H9 (cell line): ENCODE measurements around the gene KLC1. TPM values are rescaled to one million over a fixed set of nuclear protein-coding genes. Genes with fewer than 3 reads are reported as not detected.

Experiments
- DNase-seq: peaks from one replicate; pipeline ENCODE4 v3.0.0-alpha.2; 2017
- H2AFZ ChIP-seq: one replicate; pipeline ENCODE4 v1.6.1; 2013; ENCODE audit warnings: mild to moderate bottlenecking, low read length, control low read depth, moderate library complexity
- H2AK5ac ChIP-seq: 2 replicates; pipeline ENCODE4 v1.6.1; 2013; ENCODE audit warnings: low read length, control low read depth, mixed read lengths; ENCODE audit not compliant: insufficient read length
- H2BK120ac ChIP-seq: one replicate; pipeline ENCODE4 v1.6.1; 2013; ENCODE audit warnings: low read depth, mild to moderate bottlenecking, low read length, control low read depth, inconsistent platforms; ENCODE audit not compliant: poor library complexity, severe bottlenecking
- H2BK12ac ChIP-seq: 2 replicates; pipeline ENCODE4 v1.6.1; 2013; ENCODE audit warnings: low read length, control low read depth, mixed read lengths, low read depth; ENCODE audit not compliant: insufficient read length
- H2BK15ac ChIP-seq: 2 replicates; pipeline ENCODE4 v1.6.1; 2013; ENCODE audit warnings: low read depth, low read length, control low read depth
- H2BK20ac ChIP-seq: one replicate; pipeline ENCODE4 v1.6.1; 2013; ENCODE audit warnings: low read depth, mild to moderate bottlenecking, low read length, control low read depth, inconsistent platforms; ENCODE audit not compliant: poor library complexity, severe bottlenecking
- H2BK5ac ChIP-seq: 2 replicates; pipeline ENCODE4 v1.6.1; 2013; ENCODE audit warnings: low read length, control low read depth, mixed read lengths; ENCODE audit not compliant: insufficient read length
- H3K14ac ChIP-seq: 2 replicates; pipeline ENCODE4 v1.6.1; 2013; ENCODE audit warnings: low read length, control low read depth; ENCODE audit not compliant: insufficient read depth
- H3K18ac ChIP-seq: 2 replicates; pipeline ENCODE4 v1.6.1; 2013; ENCODE audit warnings: low read depth, mild to moderate bottlenecking, mixed read lengths, low read length, control low read depth; ENCODE audit not compliant: insufficient read length
- H3K23ac ChIP-seq: 2 replicates; pipeline ENCODE4 v1.6.1; 2013; ENCODE audit warnings: low read length, control low read depth, mixed read lengths, low read depth; ENCODE audit not compliant: insufficient read length
- H3K23me2 ChIP-seq: 2 replicates; pipeline ENCODE4 v1.6.1; 2013; ENCODE audit warnings: low read depth, mild to moderate bottlenecking, mixed read lengths, low read length, control low read depth; ENCODE audit not compliant: insufficient read length, poor library complexity, severe bottlenecking
- H3K27ac ChIP-seq: 2 replicates; pipeline ENCODE4 v1.5.1; 2013; ENCODE audit warnings: low read length, control low read depth, mixed read lengths, low read depth; ENCODE audit not compliant: insufficient read length
- H3K27me3 ChIP-seq: 2 replicates; pipeline ENCODE4 v1.6.1; 2013; ENCODE audit warnings: low read length, control low read depth, inconsistent platforms; ENCODE audit not compliant: insufficient read depth
- H3K4ac ChIP-seq: 2 replicates; pipeline ENCODE4 v1.6.1; 2013; ENCODE audit warnings: low read depth, mild to moderate bottlenecking, control low read depth, inconsistent platforms, low read length, moderate library complexity
- H3K4me1 ChIP-seq: 2 replicates; pipeline ENCODE4 v1.6.1; 2013; ENCODE audit warnings: low read length, control low read depth, inconsistent platforms; ENCODE audit not compliant: insufficient read depth
- H3K4me2 ChIP-seq: 2 replicates; pipeline ENCODE4 v1.6.1; 2013; ENCODE audit warnings: low read length, control low read depth, mixed read lengths; ENCODE audit not compliant: insufficient read length, insufficient read depth
- H3K56ac ChIP-seq: 2 replicates; pipeline ENCODE4 v1.6.1; 2013; ENCODE audit warnings: low read depth, mild to moderate bottlenecking, mixed read lengths, low read length, control low read depth; ENCODE audit not compliant: insufficient read length
- H3K79me1 ChIP-seq: 2 replicates; pipeline ENCODE4 v1.6.1; 2013; ENCODE audit warnings: low read depth, mild to moderate bottlenecking, moderate library complexity, low read length, control low read depth, inconsistent platforms; ENCODE audit not compliant: insufficient read depth, poor library complexity, severe bottlenecking
- H3K79me2 ChIP-seq: 2 replicates; pipeline ENCODE4 v1.6.1; 2013; ENCODE audit warnings: low read length, control low read depth, inconsistent platforms; ENCODE audit not compliant: insufficient read depth
- H3K9ac ChIP-seq: 2 replicates; pipeline ENCODE4 v1.6.1; 2013; ENCODE audit warnings: low read length, control low read depth, mixed read lengths; ENCODE audit not compliant: insufficient read length; ENCODE audit errors: extremely low read depth
- H3K9me3 ChIP-seq: one replicate; pipeline ENCODE4 v1.6.1; 2013; ENCODE audit warnings: low read depth, low read length, inconsistent platforms; ENCODE audit not compliant: control insufficient read depth
- H3T11ph ChIP-seq: one replicate; pipeline ENCODE4 v1.6.1; 2013; ENCODE audit warnings: mild to moderate bottlenecking, low read length, control low read depth, inconsistent platforms
- H4K20me1 ChIP-seq: one replicate; pipeline ENCODE4 v1.6.1; 2013; ENCODE audit not compliant: control insufficient read depth, insufficient read length, insufficient read depth
- H4K5ac ChIP-seq: 2 replicates; pipeline ENCODE4 v1.6.1; 2013; ENCODE audit warnings: low read depth, mild to moderate bottlenecking, mixed read lengths, low read length, control low read depth; ENCODE audit not compliant: insufficient read length
- H4K8ac ChIP-seq: replicated peaks from 2 replicates; pipeline ENCODE4 v1.6.1; 2013; ENCODE audit warnings: low read length, control low read depth, mixed read lengths, low read depth; ENCODE audit not compliant: insufficient read length
- H4K91ac ChIP-seq: 2 replicates; pipeline ENCODE4 v1.6.1; 2013; ENCODE audit warnings: low read depth, mild to moderate bottlenecking, moderate library complexity, mixed read lengths, low read length, control low read depth; ENCODE audit not compliant: insufficient read length
- H3K27ac Mint-ChIP-seq, 3 experiments: 2 replicates in 2 of 3; 3 replicates in 1 of 3; pipeline ENCODE4 v1.8.0; 2020 to 2021; ENCODE audit warnings: mixed read lengths in 3 of 3, mild to moderate bottlenecking in 1 of 3, moderate library complexity in 1 of 3
- H3K27me3 Mint-ChIP-seq: 2 replicates; pipeline ENCODE4 v1.8.0; 2021; ENCODE audit warnings: low read depth, mild to moderate bottlenecking, moderate library complexity, mixed read lengths
- H3K36me3 Mint-ChIP-seq, 3 experiments: 2 replicates in 2 of 3; 3 replicates in 1 of 3; pipeline ENCODE4 v1.8.0; 2020 to 2021; ENCODE audit warnings: low read depth in 3 of 3, mixed read lengths in 3 of 3; ENCODE audit not compliant: insufficient read depth in 1 of 3
- H3K4me1 Mint-ChIP-seq, 2 experiments: 2 replicates each; pipeline ENCODE4 v1.8.0; 2020; ENCODE audit warnings: mixed read lengths in 2 of 2
- H3K4me3 Mint-ChIP-seq, 2 experiments: 2 replicates in 1 of 2; 3 replicates in 1 of 2; pipeline ENCODE4 v1.8.0; 2020 to 2021; ENCODE audit warnings: mild to moderate bottlenecking in 2 of 2, mixed read lengths in 2 of 2, moderate library complexity in 1 of 2
- H3K9me3 Mint-ChIP-seq, 2 experiments: 2 replicates in 1 of 2; 3 replicates in 1 of 2; pipeline ENCODE4 v1.8.0; 2020; ENCODE audit warnings: mild to moderate bottlenecking in 2 of 2, mixed read lengths in 2 of 2, moderate library complexity in 1 of 2
- CTCF ChIP-seq: fragments of 200-600 bp; sonication (generic); conservative IDR thresholded peaks from 3 replicates; pipeline ENCODE4 v1.8.0; 2021; ENCODE audit warnings: antibody characterized with exemption, mild to moderate bottlenecking
- WGBS: extraction: QIAGEN DNeasy Blood & Tissue Kit; methylation state at CpG from one replicate; pipeline ENCODE4 v1.1.7; 2013; ENCODE audit warnings: missing lambda C conversion rate, low lambda C conversion rate, mixed read lengths; ENCODE audit not compliant: insufficient read length; ENCODE audit errors: extremely low coverage; 5-methylcytosine and 5-hydroxymethylcytosine counted together
- total RNA-seq: library from RNA; stranded (reverse); gene quantifications from 2 replicates; pipeline ENCODE4 v1.2.1, GENCODE V29; 2021

KLC1 gene
- total RNA-seq, 1 experiment from 2014 or later, result 143 TPM

- no peak for TF ChIP-seq CTCF
- H2BK15ac ChIP-seq, result no peak overlapping the region
- no peak overlapping the region for H3K27ac ChIP-seq
- H3K18ac ChIP-seq, result no peak overlapping the region
- no peak overlapping the region for H3K4me2 ChIP-seq
- no peak overlapping the region for H3K4ac ChIP-seq
- no peak overlapping the region for H3K27ac Mint-ChIP-seq
- no peaks in the 10 kb centered on the region for H3K79me1 ChIP-seq
- no CpG with 5 or more reads among the region's 5 CpGs for WGBS
- no peaks in the 10 kb centered on the region for H3K23me2 ChIP-seq
- H4K8ac ChIP-seq, result no peak overlapping the region
- no peaks in the 10 kb centered on the region for H4K20me1 ChIP-seq
- no peak overlapping the region for H3K9ac ChIP-seq
- H3K27me3 Mint-ChIP-seq, result no peaks in the 10 kb centered on the region; the same call in 1 of the 2 replicates
- H3K27me3 ChIP-seq, result no peaks in the 10 kb centered on the region
- no peaks in the 10 kb centered on the region; a peak in 1 of 7 replicates for H3K36me3 Mint-ChIP-seq
- no peak overlapping the region for H4K5ac ChIP-seq
- H2AK5ac ChIP-seq, result no peak overlapping the region
- H2BK120ac ChIP-seq, result no peak overlapping the region
- H3K23ac ChIP-seq, result no peak overlapping the region
- no peak overlapping the region for H4K91ac ChIP-seq
- no peak overlapping the region for H2BK5ac ChIP-seq
- no peak overlapping the region for H3K14ac ChIP-seq
- DNase-seq, result no peak
- H3K56ac ChIP-seq, result no peak overlapping the region
- no peaks in the 10 kb centered on the region for H3K79me2 ChIP-seq
- no peak overlapping the region for H3T11ph ChIP-seq
- H2BK12ac ChIP-seq, result no peak overlapping the region
- H3K4me1 ChIP-seq, result no peaks in the 10 kb centered on the region
- no peak overlapping the region for H3K4me3 Mint-ChIP-seq
- H2AFZ ChIP-seq, result no peak overlapping the region
- H2BK20ac ChIP-seq, result no peak overlapping the region
- H3K9me3 ChIP-seq, result no peaks in the 10 kb centered on the region
- H3K9me3 Mint-ChIP-seq, result no peaks in the 10 kb centered on the region
- no peaks in the 10 kb centered on the region for H3K4me1 Mint-ChIP-seq
Measured at GRCh38 chr14:103619057-103619456, 10.0 kb upstream of the KLC1 start.
